Measurements from ENCODE around the gene NEDD8.

The NEDD8 gene

GRCh38 chr14:24194186-24194872 lies 37.8 kb downstream of the NEDD8 start:
- DNase-seq = no peak

- DNase-seq = no peak
These were observed 39.2 kb downstream of the NEDD8 start for GRCh38 chr14:24192933-24193332.

- DNase-seq = no peak
These were observed 41.8 kb downstream of the NEDD8 start for GRCh38 chr14:24190416-24190815.

GRCh38 chr14:24189460-24189859 lies 42.7 kb downstream of the NEDD8 start:
- no peak for DNase-seq

GRCh38 chr14:24189059-24189375 lies 43.1 kb downstream of the NEDD8 start:
- DNase-seq = no peak

GRCh38 chr14:24188251-24189058 lies 43.7 kb downstream of the NEDD8 start, which contains the start of gene IPO4:
Gene IPO4, minus strand, starts transcription at chr14:24188816. Its CDS starts 29 bp downstream, at chr14:24188787.
- peak; percentile 93 for DNase-seq

GRCh38 chr14:24187539-24187915 lies 44.6 kb downstream of the NEDD8 start:
- no peak for DNase-seq

- no peak for DNase-seq
These were observed 45.2 kb downstream of the NEDD8 start for GRCh38 chr14:24186831-24187538.

GRCh38 chr14:24185741-24186140 lies 46.4 kb downstream of the NEDD8 start:
- DNase-seq = no peak

- DNase-seq = no peak
These were observed 47.1 kb downstream of the NEDD8 start for GRCh38 chr14:24185026-24185425.

- no peak for DNase-seq
These were observed 47.8 kb downstream of the NEDD8 start for GRCh38 chr14:24184104-24184970.

GRCh38 chr14:24183014-24183481 lies 49.1 kb downstream of the NEDD8 start:
- DNase-seq = no peak

GRCh38 chr14:24182110-24182882 lies 49.9 kb downstream of the NEDD8 start:
- no peak for DNase-seq

GRCh38 chr14:24181371-24182077 lies 50.6 kb downstream of the NEDD8 start:
- DNase-seq = no peak

- no peak for DNase-seq
These were observed 52.0 kb downstream of the NEDD8 start for GRCh38 chr14:24179961-24180796.

GRCh38 chr14:24179294-24179960 lies 52.7 kb downstream of the NEDD8 start:
- DNase-seq = no peak

GRCh38 chr14:24178399-24179178 lies 53.6 kb downstream of the NEDD8 start:
- DNase-seq = no peak

- DNase-seq = no peak
These were observed 54.3 kb downstream of the NEDD8 start for GRCh38 chr14:24177891-24178290.
